Loucy (cell line): ENCODE results near the gene BTBD16.

Experiments used
- H2AFZ ChIP-seq: fragments of 200-600 bp; sonication (generic); 2 replicates; pipeline ENCODE4 v1.6.0; 2016; ENCODE audit warnings: antibody characterized with exemption, mild to moderate bottlenecking, low read length, moderate library complexity
- H3F3A ChIP-seq: fragments of 200-600 bp; 2 replicates; pipeline ENCODE4 v1.6.0; 2016; ENCODE audit warnings: antibody characterized with exemption, low read depth, mild to moderate bottlenecking
- H3K27me3 ChIP-seq: fragments of 200-600 bp; sonication (generic); 2 replicates; pipeline ENCODE4 v1.6.1; 2014; ENCODE audit warnings: low read length, mild to moderate bottlenecking; ENCODE audit not compliant: insufficient read depth, poor library complexity, severe bottlenecking
- H3K36me3 ChIP-seq: fragments of 200-600 bp; sonication (generic); 2 replicates; pipeline ENCODE4 v1.6.1; 2016; ENCODE audit warnings: low read length; ENCODE audit not compliant: insufficient read depth
- H3K4me1 ChIP-seq: fragments of 200-600 bp; sonication (generic); 2 replicates; pipeline ENCODE4 v1.5.1; 2014; ENCODE audit warnings: low read length, mild to moderate bottlenecking; ENCODE audit not compliant: insufficient read depth, poor library complexity, severe bottlenecking
- H3K4me2 ChIP-seq: fragments of 200-600 bp; sonication (generic); 2 replicates; pipeline ENCODE4 v1.6.0; 2014; ENCODE audit warnings: antibody characterized with exemption, low read length, low read depth, mild to moderate bottlenecking; ENCODE audit not compliant: poor library complexity, severe bottlenecking
- H3K4me3 ChIP-seq: fragments of 200-600 bp; sonication (generic); 2 replicates; pipeline ENCODE4 v1.5.1; 2014; ENCODE audit warnings: low read length, mild to moderate bottlenecking, mixed read lengths; ENCODE audit not compliant: poor library complexity, severe bottlenecking
- H3K79me2 ChIP-seq: fragments of 200-600 bp; sonication (generic); 2 replicates; pipeline ENCODE4 v1.6.1; 2014; ENCODE audit warnings: low read length; ENCODE audit not compliant: insufficient read depth
- H3K9ac ChIP-seq: fragments of 200-600 bp; sonication (generic); 2 replicates; pipeline ENCODE4 v1.6.0; 2014; ENCODE audit warnings: mild to moderate bottlenecking, low read depth, low read length, moderate library complexity; ENCODE audit not compliant: poor library complexity, severe bottlenecking
- H3K9me2 ChIP-seq: fragments of 200-600 bp; sonication (generic); replicated peaks from 2 replicates; pipeline ENCODE4 v1.6.1; 2016; ENCODE audit warnings: low read depth, low read length, mixed read lengths
- H3K9me3 ChIP-seq: fragments of 200-600 bp; sonication (generic); 2 replicates; pipeline ENCODE4 v1.6.1; 2014; ENCODE audit warnings: mild to moderate bottlenecking, antibody characterized with exemption, low read length, low read depth; ENCODE audit not compliant: insufficient read depth
- H4K20me1 ChIP-seq: fragments of 200-600 bp; sonication (generic); 2 replicates; pipeline ENCODE4 v1.6.0; 2014; ENCODE audit warnings: antibody characterized with exemption, low read length, mild to moderate bottlenecking; ENCODE audit not compliant: insufficient read depth, poor library complexity, severe bottlenecking
- EZH2phosphoT487 ChIP-seq: fragments of 200-600 bp; IDR thresholded peaks from 2 replicates; pipeline ENCODE4 v1.6.1; 2018; ENCODE audit warnings: antibody characterized with exemption, mild to moderate bottlenecking, moderate library complexity, borderline replicate concordance
- TF ChIP-seq, protein P1 (sequence below): fragments of 200-600 bp; sonication (generic); conservative IDR thresholded peaks from 2 replicates; pipeline ENCODE4 v1.5.1; 2014; ENCODE audit warnings: mild to moderate bottlenecking, antibody characterized with exemption, low read length

Gene BTBD16

DNA sequence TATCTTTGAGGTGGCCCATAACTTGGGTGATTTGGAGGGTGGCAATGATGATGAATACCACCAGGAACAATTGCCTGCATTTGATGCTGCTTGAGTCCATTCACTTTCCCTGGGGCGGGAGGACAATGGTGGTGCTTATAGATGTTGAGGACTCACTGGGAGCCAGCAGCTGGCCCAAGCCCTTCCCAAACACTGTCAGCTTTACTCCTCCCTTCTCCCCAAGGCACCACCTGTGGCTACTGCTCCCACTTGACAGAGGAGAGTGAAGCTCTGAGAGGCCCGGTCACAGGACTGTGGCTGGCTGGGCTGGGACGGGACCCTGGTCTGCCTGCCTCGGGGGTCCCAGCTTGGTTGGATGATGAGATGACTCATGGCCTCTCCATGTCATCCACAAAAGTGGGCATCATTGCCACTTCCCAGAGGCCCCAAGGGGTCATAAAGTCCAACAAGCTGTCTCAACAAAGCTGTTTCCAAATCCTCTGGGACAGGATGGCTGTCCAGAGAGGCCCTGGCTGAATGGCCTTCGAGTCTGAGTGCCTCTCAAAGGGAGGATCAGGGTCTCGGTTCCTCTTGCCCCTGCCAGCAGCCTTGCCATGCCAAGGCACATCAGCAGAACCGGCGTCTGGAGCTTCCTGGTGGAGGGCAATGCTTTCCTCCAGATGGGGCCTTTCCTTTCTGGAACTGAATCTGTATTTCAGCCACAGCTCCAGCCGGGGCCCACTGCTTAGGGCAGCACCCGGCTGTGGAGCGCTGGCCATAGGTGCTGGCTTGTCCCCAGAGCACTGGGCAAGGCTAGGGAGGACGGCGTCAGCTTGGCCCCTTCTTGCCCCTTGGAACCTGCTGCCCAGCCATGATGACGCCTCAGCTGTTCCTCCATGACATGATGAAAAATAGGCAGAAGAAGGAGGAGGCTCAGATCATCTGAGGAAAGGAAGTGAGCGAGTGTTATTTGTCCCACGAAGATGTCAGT lies 56.4 kb downstream of the BTBD16 start:
- Histone ChIP-seq H3F3A (no peaks in the 10 kb centered on the region), H2AFZ (no peak overlapping the region), H3K79me2 (no peaks in the 10 kb centered on the region), H3K27me3 (no peaks in the 10 kb centered on the region), H3K4me1 (no peaks in the 10 kb centered on the region), H3K9me3 (no peaks in the 10 kb centered on the region; the same call in 1 of the 2 replicates), H3K4me2 (no peak overlapping the region), H4K20me1 (no peaks in the 10 kb centered on the region), H3K4me3 (no peak overlapping the region), H3K9ac (no peak overlapping the region), H3K36me3 (no peaks in the 10 kb centered on the region), H3K9me2 (no peaks in the 10 kb centered on the region)
- TF ChIP-seq, protein P1, sequence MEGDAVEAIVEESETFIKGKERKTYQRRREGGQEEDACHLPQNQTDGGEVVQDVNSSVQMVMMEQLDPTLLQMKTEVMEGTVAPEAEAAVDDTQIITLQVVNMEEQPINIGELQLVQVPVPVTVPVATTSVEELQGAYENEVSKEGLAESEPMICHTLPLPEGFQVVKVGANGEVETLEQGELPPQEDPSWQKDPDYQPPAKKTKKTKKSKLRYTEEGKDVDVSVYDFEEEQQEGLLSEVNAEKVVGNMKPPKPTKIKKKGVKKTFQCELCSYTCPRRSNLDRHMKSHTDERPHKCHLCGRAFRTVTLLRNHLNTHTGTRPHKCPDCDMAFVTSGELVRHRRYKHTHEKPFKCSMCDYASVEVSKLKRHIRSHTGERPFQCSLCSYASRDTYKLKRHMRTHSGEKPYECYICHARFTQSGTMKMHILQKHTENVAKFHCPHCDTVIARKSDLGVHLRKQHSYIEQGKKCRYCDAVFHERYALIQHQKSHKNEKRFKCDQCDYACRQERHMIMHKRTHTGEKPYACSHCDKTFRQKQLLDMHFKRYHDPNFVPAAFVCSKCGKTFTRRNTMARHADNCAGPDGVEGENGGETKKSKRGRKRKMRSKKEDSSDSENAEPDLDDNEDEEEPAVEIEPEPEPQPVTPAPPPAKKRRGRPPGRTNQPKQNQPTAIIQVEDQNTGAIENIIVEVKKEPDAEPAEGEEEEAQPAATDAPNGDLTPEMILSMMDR = no peak

DNA sequence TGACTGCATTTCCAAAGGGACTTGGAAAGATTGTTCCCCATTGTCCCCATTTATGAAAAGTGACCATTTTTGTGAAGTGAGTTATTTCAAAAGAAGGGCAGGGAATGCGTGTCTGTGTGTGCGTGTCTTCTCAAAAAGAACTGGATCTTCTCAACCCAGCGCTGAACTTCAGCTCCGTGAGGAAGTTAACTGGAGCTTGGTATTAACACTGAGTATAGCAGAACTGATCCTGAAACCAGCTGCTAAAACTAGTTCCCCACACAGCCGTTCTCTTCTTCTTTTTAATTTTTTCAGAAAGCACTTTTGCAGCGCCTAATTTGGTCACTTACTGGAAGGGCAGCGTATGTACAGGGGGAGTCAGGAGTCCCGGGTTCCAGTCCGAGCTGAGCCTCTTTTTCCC lies 57.6 kb downstream of the BTBD16 start:
- Histone ChIP-seq H3K9me2 (no peaks in the 10 kb centered on the region), H3K36me3 (no peaks in the 10 kb centered on the region), H3K27me3 (no peaks in the 10 kb centered on the region), H3K4me2 (no peak overlapping the region), H3F3A (no peaks in the 10 kb centered on the region), H3K4me3 (no peak overlapping the region), H3K9ac (no peak overlapping the region), H3K79me2 (no peaks in the 10 kb centered on the region), H3K4me1 (no peaks in the 10 kb centered on the region), H4K20me1 (no peaks in the 10 kb centered on the region), H2AFZ (no peak overlapping the region), H3K9me3 (no peaks in the 10 kb centered on the region; the same call in 1 of the 2 replicates)
- TF ChIP-seq, protein P1 = no peak
- no peak for TF ChIP-seq EZH2phosphoT487

DNA sequence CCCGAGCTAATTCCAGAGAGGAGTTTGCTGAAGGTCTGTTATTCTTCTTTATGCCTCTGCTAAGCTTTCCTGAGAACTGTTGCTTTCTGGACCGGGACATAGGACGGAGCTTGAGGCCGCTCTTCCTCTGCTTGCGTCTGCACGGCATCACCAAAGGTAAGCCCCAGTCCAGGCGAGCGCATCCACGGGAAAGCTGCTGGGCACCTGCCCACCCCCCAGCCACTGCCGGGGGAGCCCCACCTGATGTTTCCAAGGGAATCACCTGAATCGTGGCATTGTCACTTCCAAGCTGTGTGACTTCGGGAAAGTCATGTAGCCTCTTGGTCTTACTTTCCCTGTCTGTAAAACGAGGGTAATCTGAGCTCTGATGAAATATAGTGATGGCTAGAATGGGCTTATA lies 58.3 kb downstream of the BTBD16 start:
- no peaks in the 10 kb centered on the region for H3K79me2 ChIP-seq
- TF ChIP-seq, protein P1 = no peak
- no peak for TF ChIP-seq EZH2phosphoT487
- no peaks in the 10 kb centered on the region for H3K4me1 ChIP-seq
- no peaks in the 10 kb centered on the region for H3K9me2 ChIP-seq
- H3K9ac ChIP-seq = no peak overlapping the region
- no peaks in the 10 kb centered on the region for H4K20me1 ChIP-seq
- no peak overlapping the region for H3K4me3 ChIP-seq
- no peaks in the 10 kb centered on the region for H3K36me3 ChIP-seq
- no peak overlapping the region for H3K4me2 ChIP-seq
- no peaks in the 10 kb centered on the region for H3F3A ChIP-seq
- no peaks in the 10 kb centered on the region; the same call in 1 of the 2 replicates for H3K9me3 ChIP-seq
- no peaks in the 10 kb centered on the region for H3K27me3 ChIP-seq
- no peak overlapping the region for H2AFZ ChIP-seq
